Progenitor cell of endocrine pancreas (in vitro differentiated cells): ENCODE results near the gene C19orf33. TPM values are rescaled to one million over a fixed set of nuclear protein-coding genes. Genes with fewer than 3 reads are reported as not detected.

Experiments
- DNase-seq: peaks from one replicate; pipeline ENCODE4 v3.0.0; 2021; ENCODE audit warnings: low spot score; ENCODE audit not compliant: unreplicated experiment
- H3K27ac Mint-ChIP-seq: 2 replicates; pipeline ENCODE4 v1.8.0; 2021; ENCODE audit warnings: mild to moderate bottlenecking, moderate library complexity, mixed read lengths
- H3K27me3 Mint-ChIP-seq: 2 replicates; pipeline ENCODE4 v1.8.0; 2021; ENCODE audit warnings: mixed read lengths
- H3K36me3 Mint-ChIP-seq: 2 replicates; pipeline ENCODE4 v1.8.0; 2022; ENCODE audit warnings: mixed read lengths; ENCODE audit not compliant: insufficient read depth
- H3K4me1 Mint-ChIP-seq: 2 replicates; pipeline ENCODE4 v1.8.0; 2021; ENCODE audit warnings: low read depth, mixed read lengths
- H3K4me3 Mint-ChIP-seq: 2 replicates; pipeline ENCODE4 v1.8.0; 2021; ENCODE audit warnings: low read depth, mild to moderate bottlenecking, moderate library complexity, mixed read lengths
- H3K9me3 Mint-ChIP-seq: 2 replicates; pipeline ENCODE4 v1.8.0; 2021; ENCODE audit warnings: low read depth, mixed read lengths
- total RNA-seq: library from RNA; stranded (reverse); gene quantifications from 2 replicates; pipeline ENCODE4 v1.2.1, GENCODE V29; 2021
- TF ChIP-seq, protein P1 (sequence below): fragments of 200-600 bp; sonication (generic); IDR thresholded peaks from one replicate; pipeline ENCODE4 v1.5.0; 2021; ENCODE audit warnings: antibody characterized with exemption, mild to moderate bottlenecking; ENCODE audit not compliant: unreplicated experiment

C19orf33 gene
- total RNA-seq, 1 donor from 2014 or later: 3.5 TPM

DNA sequence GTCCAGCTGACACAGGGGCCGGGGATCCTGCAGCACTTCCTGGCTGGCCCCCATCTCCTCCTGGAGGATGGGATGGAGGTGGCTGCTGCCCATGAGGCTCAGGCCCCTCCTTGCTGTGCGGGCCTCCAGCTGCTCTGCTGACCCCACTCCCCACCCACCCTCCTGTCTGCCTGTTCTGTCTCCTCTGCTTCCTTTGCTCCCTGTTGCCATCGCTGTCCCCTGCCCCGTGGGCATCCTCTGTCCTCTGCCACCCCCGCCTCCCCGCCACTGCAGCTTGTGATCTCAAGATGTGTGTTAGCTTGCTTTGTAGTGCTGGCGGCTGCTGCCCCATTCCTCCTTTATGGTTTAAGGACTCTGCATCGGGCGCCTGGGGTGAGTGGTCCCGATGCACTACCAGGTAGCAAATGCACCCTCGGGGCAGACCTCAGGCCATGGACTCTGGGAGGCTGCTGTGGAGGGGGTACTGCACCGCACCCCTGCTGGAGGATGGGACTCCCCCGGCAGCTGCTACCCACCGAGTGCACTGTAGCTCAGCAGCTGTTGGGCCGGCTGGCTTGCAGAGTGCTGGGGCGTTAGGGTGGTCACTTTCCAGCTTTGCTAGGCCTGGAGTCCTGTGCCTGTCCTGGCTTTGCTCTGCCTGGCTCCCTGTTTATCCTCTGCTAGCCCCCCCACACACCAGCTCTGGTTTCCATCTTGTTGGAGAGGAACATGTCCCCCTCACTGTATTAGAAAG is 15.8 kb upstream of the C19orf33 start:
- no peaks in the 10 kb centered on the region for H3K27me3 Mint-ChIP-seq
- H3K36me3 Mint-ChIP-seq: peaks cover 25% of the 10 kb centered on the region
- no peak for DNase-seq
- peaks cover 2% of the 10 kb centered on the region for H3K4me1 Mint-ChIP-seq
- TF ChIP-seq, protein P1, sequence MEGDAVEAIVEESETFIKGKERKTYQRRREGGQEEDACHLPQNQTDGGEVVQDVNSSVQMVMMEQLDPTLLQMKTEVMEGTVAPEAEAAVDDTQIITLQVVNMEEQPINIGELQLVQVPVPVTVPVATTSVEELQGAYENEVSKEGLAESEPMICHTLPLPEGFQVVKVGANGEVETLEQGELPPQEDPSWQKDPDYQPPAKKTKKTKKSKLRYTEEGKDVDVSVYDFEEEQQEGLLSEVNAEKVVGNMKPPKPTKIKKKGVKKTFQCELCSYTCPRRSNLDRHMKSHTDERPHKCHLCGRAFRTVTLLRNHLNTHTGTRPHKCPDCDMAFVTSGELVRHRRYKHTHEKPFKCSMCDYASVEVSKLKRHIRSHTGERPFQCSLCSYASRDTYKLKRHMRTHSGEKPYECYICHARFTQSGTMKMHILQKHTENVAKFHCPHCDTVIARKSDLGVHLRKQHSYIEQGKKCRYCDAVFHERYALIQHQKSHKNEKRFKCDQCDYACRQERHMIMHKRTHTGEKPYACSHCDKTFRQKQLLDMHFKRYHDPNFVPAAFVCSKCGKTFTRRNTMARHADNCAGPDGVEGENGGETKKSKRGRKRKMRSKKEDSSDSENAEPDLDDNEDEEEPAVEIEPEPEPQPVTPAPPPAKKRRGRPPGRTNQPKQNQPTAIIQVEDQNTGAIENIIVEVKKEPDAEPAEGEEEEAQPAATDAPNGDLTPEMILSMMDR: no peak
- no peak overlapping the region for H3K4me3 Mint-ChIP-seq
- H3K27ac Mint-ChIP-seq: no peak overlapping the region
- H3K9me3 Mint-ChIP-seq: no peaks in the 10 kb centered on the region

DNA sequence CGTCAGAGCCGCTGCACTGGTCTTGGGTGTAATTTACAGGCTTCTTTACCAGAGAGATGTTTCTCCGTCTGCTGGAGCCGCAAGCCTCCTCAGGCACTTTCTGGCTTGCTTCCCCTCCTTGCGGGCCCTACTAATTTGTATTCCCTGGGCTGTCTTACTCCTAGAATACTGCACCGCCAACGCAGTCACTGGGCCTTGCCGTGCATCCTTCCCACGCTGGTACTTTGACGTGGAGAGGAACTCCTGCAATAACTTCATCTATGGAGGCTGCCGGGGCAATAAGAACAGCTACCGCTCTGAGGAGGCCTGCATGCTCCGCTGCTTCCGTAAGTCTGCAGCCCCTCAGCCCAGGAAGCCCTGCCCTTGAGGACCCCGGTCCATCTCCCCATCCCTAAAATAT is 14.1 kb upstream of the C19orf33 start:
- Mint-ChIP-seq H3K4me3 (no peak overlapping the region), H3K27ac (no peak overlapping the region), H3K9me3 (no peaks in the 10 kb centered on the region), H3K4me1 (no peaks in the 10 kb centered on the region), H3K36me3 (peaks cover 22% of the 10 kb centered on the region), H3K27me3 (no peaks in the 10 kb centered on the region)
- DNase-seq: no peak
- TF ChIP-seq, protein P1: no peak

DNA sequence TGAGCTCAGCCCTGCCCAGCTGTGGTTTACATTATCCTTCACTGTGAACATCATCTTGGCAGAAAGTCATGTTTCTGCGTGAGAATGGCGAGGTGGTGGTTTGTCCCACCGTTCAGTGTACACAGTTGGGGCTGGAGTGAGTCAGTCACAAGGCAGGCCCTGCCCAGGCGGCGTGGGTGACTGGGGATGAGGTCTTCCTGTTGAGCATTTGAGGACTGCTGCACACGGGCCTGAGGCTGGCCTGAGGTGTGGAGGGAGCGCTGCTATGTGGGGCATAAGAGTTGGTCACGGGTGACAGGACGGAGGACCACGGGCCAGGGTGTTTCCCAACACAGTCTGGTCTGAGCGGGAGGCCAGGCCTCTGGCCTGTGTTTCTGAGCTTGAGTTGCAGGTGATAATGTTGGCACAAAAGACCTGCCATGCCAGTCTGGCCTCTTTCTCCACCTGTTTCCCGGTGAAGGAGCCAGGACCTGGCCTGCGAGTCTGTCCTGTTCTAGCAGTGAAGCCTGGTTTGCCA is 13.4 kb upstream of the C19orf33 start:
- no peak for DNase-seq
- no peaks in the 10 kb centered on the region for H3K9me3 Mint-ChIP-seq
- TF ChIP-seq, protein P1: no peak
- H3K4me1 Mint-ChIP-seq: no peaks in the 10 kb centered on the region
- no peak overlapping the region for H3K4me3 Mint-ChIP-seq
- H3K27ac Mint-ChIP-seq: no peak overlapping the region
- H3K36me3 Mint-ChIP-seq: peaks cover 20% of the 10 kb centered on the region
- H3K27me3 Mint-ChIP-seq: no peaks in the 10 kb centered on the region

DNA sequence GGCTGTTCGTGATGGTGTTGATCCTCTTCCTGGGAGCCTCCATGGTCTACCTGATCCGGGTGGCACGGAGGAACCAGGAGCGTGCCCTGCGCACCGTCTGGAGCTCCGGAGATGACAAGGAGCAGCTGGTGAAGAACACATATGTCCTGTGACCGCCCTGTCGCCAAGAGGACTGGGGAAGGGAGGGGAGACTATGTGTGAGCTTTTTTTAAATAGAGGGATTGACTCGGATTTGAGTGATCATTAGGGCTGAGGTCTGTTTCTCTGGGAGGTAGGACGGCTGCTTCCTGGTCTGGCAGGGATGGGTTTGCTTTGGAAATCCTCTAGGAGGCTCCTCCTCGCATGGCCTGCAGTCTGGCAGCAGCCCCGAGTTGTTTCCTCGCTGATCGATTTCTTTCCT is 12.2 kb upstream of the C19orf33 start:
- no peaks in the 10 kb centered on the region for H3K4me1 Mint-ChIP-seq
- no peak for DNase-seq
- H3K27me3 Mint-ChIP-seq: no peaks in the 10 kb centered on the region
- no peaks in the 10 kb centered on the region for H3K9me3 Mint-ChIP-seq
- TF ChIP-seq, protein P1: no peak
- peaks cover 15% of the 10 kb centered on the region for H3K36me3 Mint-ChIP-seq
- H3K4me3 Mint-ChIP-seq: no peak overlapping the region
- H3K27ac Mint-ChIP-seq: peak overlapping the region; percentile 71

DNA sequence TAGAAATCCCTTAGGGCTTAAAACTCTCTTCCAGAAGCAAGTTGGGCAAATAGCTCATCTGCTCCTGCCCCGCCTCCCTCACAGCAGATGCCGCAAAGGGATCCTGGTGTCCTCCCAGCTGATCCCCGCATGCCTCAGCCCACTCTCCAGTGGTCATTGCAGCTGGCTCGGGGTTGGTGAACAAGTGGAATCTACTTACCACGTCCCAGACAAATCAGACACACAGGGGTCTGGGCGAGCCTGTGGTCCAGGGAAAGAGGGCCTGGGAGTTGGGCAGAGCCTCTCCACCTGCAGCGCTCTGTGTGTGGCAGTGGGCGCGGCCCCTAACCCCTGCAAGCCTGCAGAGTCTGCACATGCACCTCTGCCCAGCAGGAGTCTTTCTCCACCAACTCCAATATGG is 10.8 kb upstream of the C19orf33 start:
- H3K4me1 Mint-ChIP-seq: no peaks in the 10 kb centered on the region
- no peaks in the 10 kb centered on the region for H3K9me3 Mint-ChIP-seq
- H3K27me3 Mint-ChIP-seq: no peaks in the 10 kb centered on the region
- no peak for DNase-seq
- H3K4me3 Mint-ChIP-seq: no peak overlapping the region
- peaks cover 12% of the 10 kb centered on the region for H3K36me3 Mint-ChIP-seq
- H3K27ac Mint-ChIP-seq: peak overlapping the region; percentile 37
- TF ChIP-seq, protein P1: no peak
